Stomach smooth muscle (tissue), 2 donors: ENCODE data around the gene RNF13.
"Not testable (repeated sequence)": the region's sequence is repeated elsewhere in the genome, so short reads cannot be mapped to it uniquely, and the experiment has no call there.

ENCODE experiments used
- H3K27ac ChIP-seq: one replicate; pipeline ENCODE4 v1.7.0; 2013; ENCODE audit warnings: mild to moderate bottlenecking, low read length, inconsistent platforms
- H3K27me3 ChIP-seq, 2 donors: one replicate each; pipeline ENCODE4 v1.7.0; 2013; ENCODE audit warnings: low read length in 2 of 2; ENCODE audit not compliant: insufficient read depth in 2 of 2, control insufficient read depth in 1 of 2
- H3K36me3 ChIP-seq, 2 donors: one replicate each; pipeline ENCODE4 v1.7.0; 2013; ENCODE audit warnings: low read length in 2 of 2; ENCODE audit not compliant: control insufficient read depth in 2 of 2, insufficient read depth in 2 of 2
- H3K4me1 ChIP-seq: one replicate; pipeline ENCODE4 v1.7.0; 2013; ENCODE audit warnings: low read length; ENCODE audit not compliant: control insufficient read depth, insufficient read depth
- H3K4me3 ChIP-seq, 2 donors: one replicate each; pipeline ENCODE4 v1.7.0; 2013; ENCODE audit warnings: low read length in 2 of 2
- H3K9ac ChIP-seq, 2 donors: one replicate each; pipeline ENCODE4 v1.7.0; 2013; ENCODE audit warnings: low read length in 2 of 2, mild to moderate bottlenecking in 1 of 2
- H3K9me3 ChIP-seq, 2 donors: one replicate each; pipeline ENCODE4 v1.7.0; 2013; ENCODE audit warnings: low read length in 2 of 2; ENCODE audit not compliant: control insufficient read depth in 2 of 2
- donor health status: healthy.
- donor health status: Pancreatic carcinoma.

Gene RNF13

GRCh38 chr3:149943966-149944365 is 131.0 kb downstream of the RNF13 start:
- not testable (repeated sequence) for H3K27ac ChIP-seq, H3K9ac ChIP-seq, H3K4me3 ChIP-seq, H3K9me3 ChIP-seq, H3K36me3 ChIP-seq, H3K27me3 ChIP-seq, H3K4me1 ChIP-seq

- Histone ChIP-seq H3K4me3 (no peak overlapping the region), H3K9ac (no peak overlapping the region), H3K4me1 (no peaks in the 10 kb centered on the region), H3K27ac (no peak overlapping the region), H3K9me3 (no peaks in the 10 kb centered on the region), H3K36me3 (peaks cover 0 to 9% of the 10 kb centered on the region in 2 donors), H3K27me3 (no peaks in the 10 kb centered on the region)
These were observed 134.2 kb downstream of the RNF13 start for GRCh38 chr3:149947231-149947630.

GRCh38 chr3:149949181-149949580 is 136.2 kb downstream of the RNF13 start:
- H3K36me3 ChIP-seq: peaks cover 0 to 9% of the 10 kb centered on the region in 2 donors
- no peaks in the 10 kb centered on the region for H3K9me3 ChIP-seq
- no peak overlapping the region for H3K9ac ChIP-seq
- H3K4me3 ChIP-seq: no peak overlapping the region
- no peaks in the 10 kb centered on the region for H3K4me1 ChIP-seq
- no peaks in the 10 kb centered on the region for H3K27me3 ChIP-seq
- no peak overlapping the region for H3K27ac ChIP-seq

GRCh38 chr3:149954812-149955211 is 141.8 kb downstream of the RNF13 start:
- no peak overlapping the region for H3K27ac ChIP-seq
- no peaks in the 10 kb centered on the region for H3K27me3 ChIP-seq
- no peaks in the 10 kb centered on the region for H3K9me3 ChIP-seq
- H3K9ac ChIP-seq: no peak overlapping the region
- H3K4me1 ChIP-seq: no peaks in the 10 kb centered on the region
- peaks cover 0 to 12% of the 10 kb centered on the region in 2 donors for H3K36me3 ChIP-seq
- H3K4me3 ChIP-seq: no peak overlapping the region

GRCh38 chr3:149955449-149955848 is 142.4 kb downstream of the RNF13 start:
- Histone ChIP-seq H3K4me1 (no peaks in the 10 kb centered on the region), H3K4me3 (no peak overlapping the region), H3K36me3 (peaks cover 0 to 10% of the 10 kb centered on the region in 2 donors), H3K27me3 (no peaks in the 10 kb centered on the region), H3K9me3 (no peaks in the 10 kb centered on the region), H3K27ac (no peak overlapping the region), H3K9ac (no peak overlapping the region)

- no peak overlapping the region for H3K27ac ChIP-seq
- H3K27me3 ChIP-seq: no peaks in the 10 kb centered on the region
- H3K9ac ChIP-seq: no peak overlapping the region
- H3K4me3 ChIP-seq: no peak overlapping the region
- H3K36me3 ChIP-seq: peaks cover 0 to 3% of the 10 kb centered on the region in 2 donors
- no peaks in the 10 kb centered on the region for H3K9me3 ChIP-seq
- H3K4me1 ChIP-seq: no peaks in the 10 kb centered on the region
These were observed 144.5 kb downstream of the RNF13 start for GRCh38 chr3:149957361-149958125.

GRCh38 chr3:149958171-149958796 is 145.3 kb downstream of the RNF13 start:
- no peaks in the 10 kb centered on the region for H3K9me3 ChIP-seq
- no peaks in the 10 kb centered on the region for H3K4me1 ChIP-seq
- no peak overlapping the region for H3K27ac ChIP-seq
- H3K9ac ChIP-seq: no peak overlapping the region
- H3K27me3 ChIP-seq: no peaks in the 10 kb centered on the region
- peaks cover 0 to 3% of the 10 kb centered on the region in 2 donors for H3K36me3 ChIP-seq
- H3K4me3 ChIP-seq: no peak overlapping the region

- Histone ChIP-seq H3K27me3 (no peaks in the 10 kb centered on the region), H3K4me3 (no peak overlapping the region), H3K9me3 (no peaks in the 10 kb centered on the region), H3K36me3 (peaks cover 0 to 3% of the 10 kb centered on the region in 2 donors), H3K4me1 (peaks cover 4% of the 10 kb centered on the region), H3K9ac (no peak overlapping the region), H3K27ac (no peak overlapping the region)
These were observed 146.4 kb downstream of the RNF13 start for GRCh38 chr3:149959443-149959842.

- no peaks in the 10 kb centered on the region for H3K9me3 ChIP-seq
- no peak overlapping the region for H3K4me3 ChIP-seq
- H3K4me1 ChIP-seq: peaks cover 13% of the 10 kb centered on the region
- no peaks in the 10 kb centered on the region for H3K27me3 ChIP-seq
- H3K27ac ChIP-seq: no peak overlapping the region
- no peak overlapping the region for H3K9ac ChIP-seq
- H3K36me3 ChIP-seq: no peaks in the 10 kb centered on the region
These were observed 150.5 kb downstream of the RNF13 start for GRCh38 chr3:149963485-149963884.

- no peaks in the 10 kb centered on the region for H3K9me3 ChIP-seq
- no peaks in the 10 kb centered on the region for H3K36me3 ChIP-seq
- peaks cover 13% of the 10 kb centered on the region for H3K4me1 ChIP-seq
- H3K4me3 ChIP-seq: no peak overlapping the region
- H3K27ac ChIP-seq: no peak overlapping the region
- H3K9ac ChIP-seq: no peak overlapping the region
- H3K27me3 ChIP-seq: no peaks in the 10 kb centered on the region
These were observed 151.3 kb downstream of the RNF13 start for GRCh38 chr3:149964291-149964690.

GRCh38 chr3:149965278-149965677 is 152.3 kb downstream of the RNF13 start:
- H3K9me3 ChIP-seq: no peaks in the 10 kb centered on the region
- H3K9ac ChIP-seq: no peak overlapping the region
- H3K4me1 ChIP-seq: peaks cover 13% of the 10 kb centered on the region
- H3K27me3 ChIP-seq: no peaks in the 10 kb centered on the region
- no peak overlapping the region for H3K4me3 ChIP-seq
- no peaks in the 10 kb centered on the region for H3K36me3 ChIP-seq
- H3K27ac ChIP-seq: no peak overlapping the region
